SK-N-MC (cell line): ENCODE results near the gene GPS2.
A peak's percentile ranks its signal among the peaks of the same experiment; 100 is the strongest.

Experiments
- DNase-seq: peaks from one replicate; pipeline ENCODE4 v3.0.0-alpha.2; 2011; ENCODE audit warnings: low read depth, low spot score
- H3K27ac ChIP-seq: fragments of 200-600 bp; sonication (generic); 2 replicates; pipeline ENCODE4 v1.5.1; 2016; ENCODE audit warnings: mixed run types
- H3K36me3 ChIP-seq: fragments of 200-600 bp; sonication (generic); 2 replicates; pipeline ENCODE4 v1.6.1; 2017; ENCODE audit warnings: antibody characterized with exemption, low read length, mixed read lengths; ENCODE audit not compliant: insufficient read depth
- H3K4me3 ChIP-seq: fragments of 200-600 bp; sonication (generic); 2 replicates; pipeline ENCODE4 v1.5.1; 2016
- H3K9ac ChIP-seq: fragments of 200-600 bp; sonication (generic); 2 replicates; pipeline ENCODE4 v1.8.0; 2017; ENCODE audit warnings: mixed run types, mixed read lengths; ENCODE audit not compliant: insufficient read length
- H3K9me3 ChIP-seq: fragments of 200-600 bp; sonication (generic); 2 replicates; pipeline ENCODE4 v1.6.1; 2017; ENCODE audit warnings: low read depth, mild to moderate bottlenecking, antibody characterized with exemption, low read length, moderate library complexity, mixed read lengths
- EZH2 ChIP-seq: fragments of 200-600 bp; sonication (generic); IDR thresholded peaks from one replicate; pipeline ENCODE4 v1.6.1; 2017; ENCODE audit warnings: antibody characterized with exemption
- FOXP2 ChIP-seq: optimal IDR thresholded peaks from 2 replicates; pipeline ENCODE3; 2011; ENCODE audit warnings: mild to moderate bottlenecking, moderate library complexity; ENCODE audit not compliant: insufficient read depth; ENCODE audit errors: extremely low read length, control extremely low read depth
- POLR2AphosphoS5 ChIP-seq: IDR thresholded peaks from 2 replicates; pipeline ENCODE4 v1.6.1; 2012; ENCODE audit warnings: mild to moderate bottlenecking, low read depth, low read length, borderline replicate concordance

Gene GPS2

GRCh38 chr17:7307686-7308624 is 7.2 kb downstream of the GPS2 start:
- TF ChIP-seq EZH2: no peak
- no peak for TF ChIP-seq FOXP2
- TF ChIP-seq POLR2AphosphoS5: no peak
- Histone ChIP-seq H3K9me3 (no peaks in the 10 kb centered on the region), H3K9ac (peak overlapping the region; percentile 97), H3K27ac (peak overlapping the region; percentile 96), H3K4me3 (peak overlapping the region; percentile 88), H3K36me3 (peaks cover 40% of the 10 kb centered on the region)
- no peak for DNase-seq

DNA sequence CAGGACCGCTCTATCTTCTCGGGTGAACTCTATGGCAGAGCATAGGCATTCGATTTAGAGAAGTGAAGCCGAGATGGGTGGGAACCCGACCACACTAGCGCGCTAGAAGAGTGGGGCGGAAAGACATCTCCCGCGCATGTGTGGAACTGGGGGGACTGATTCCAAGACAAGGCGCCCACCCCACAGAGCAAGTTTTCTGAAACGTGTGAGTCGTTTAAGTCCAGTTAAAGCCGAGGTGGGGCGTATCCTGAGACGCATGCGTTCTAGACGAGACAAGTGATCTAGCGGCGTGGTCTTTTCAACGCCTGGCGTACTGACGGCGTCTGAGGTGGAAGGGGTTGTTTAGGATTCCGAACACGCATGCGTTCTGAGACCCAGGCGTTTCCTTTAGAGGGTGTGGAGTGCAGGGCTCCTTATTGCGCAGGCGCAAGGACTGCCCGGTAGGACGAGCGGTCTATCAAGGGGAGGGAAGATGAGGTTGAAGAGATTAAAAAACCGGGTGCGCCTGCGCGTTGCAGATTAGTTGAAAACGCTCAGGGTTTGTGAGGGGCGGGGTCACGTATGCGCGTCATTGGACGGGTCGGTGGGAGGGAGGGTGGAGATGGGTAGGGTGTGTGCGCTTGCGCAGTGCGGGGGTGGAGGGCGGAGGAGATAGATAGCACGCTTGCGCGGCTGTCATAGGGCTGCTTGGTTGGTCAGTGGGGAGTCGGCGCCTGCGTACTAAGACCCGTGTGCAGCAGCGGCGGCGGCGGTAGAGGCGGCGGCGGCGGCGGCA is 8.1 kb downstream of the GPS2 start, which contains the start of gene EIF5A:
Gene EIF5A, plus strand, starts transcription at position 718 of the 775 bp plus-strand sequence. CDS start 2,008 bp downstream, outside the sequence.
- Histone ChIP-seq H3K4me3 (peak within 1 kb of the TSS; percentile 88), H3K9ac (peak within 1 kb of the TSS; percentile 97), H3K27ac (peak within 1 kb of the TSS; percentile 96), H3K9me3 (no peaks in the 10 kb centered on the region), H3K36me3 (peaks cover 32% of the 10 kb centered on the region)
- peak; percentile 96 for DNase-seq
- TF ChIP-seq FOXP2: peak; percentile 50
- TF ChIP-seq POLR2AphosphoS5: peak; percentile 82
- no peak for TF ChIP-seq EZH2

- H3K9ac ChIP-seq: no peak overlapping the region
- DNase-seq: no peak
- H3K4me3 ChIP-seq: no peak overlapping the region
- no peaks in the 10 kb centered on the region for H3K9me3 ChIP-seq
- H3K36me3 ChIP-seq: peaks cover 4% of the 10 kb centered on the region
- TF ChIP-seq EZH2: no peak
- no peak for TF ChIP-seq POLR2AphosphoS5
- TF ChIP-seq FOXP2: no peak
- no peak overlapping the region for H3K27ac ChIP-seq
Measured at GRCh38 chr17:7304179-7304578, 11.0 kb downstream of the GPS2 start.

DNA sequence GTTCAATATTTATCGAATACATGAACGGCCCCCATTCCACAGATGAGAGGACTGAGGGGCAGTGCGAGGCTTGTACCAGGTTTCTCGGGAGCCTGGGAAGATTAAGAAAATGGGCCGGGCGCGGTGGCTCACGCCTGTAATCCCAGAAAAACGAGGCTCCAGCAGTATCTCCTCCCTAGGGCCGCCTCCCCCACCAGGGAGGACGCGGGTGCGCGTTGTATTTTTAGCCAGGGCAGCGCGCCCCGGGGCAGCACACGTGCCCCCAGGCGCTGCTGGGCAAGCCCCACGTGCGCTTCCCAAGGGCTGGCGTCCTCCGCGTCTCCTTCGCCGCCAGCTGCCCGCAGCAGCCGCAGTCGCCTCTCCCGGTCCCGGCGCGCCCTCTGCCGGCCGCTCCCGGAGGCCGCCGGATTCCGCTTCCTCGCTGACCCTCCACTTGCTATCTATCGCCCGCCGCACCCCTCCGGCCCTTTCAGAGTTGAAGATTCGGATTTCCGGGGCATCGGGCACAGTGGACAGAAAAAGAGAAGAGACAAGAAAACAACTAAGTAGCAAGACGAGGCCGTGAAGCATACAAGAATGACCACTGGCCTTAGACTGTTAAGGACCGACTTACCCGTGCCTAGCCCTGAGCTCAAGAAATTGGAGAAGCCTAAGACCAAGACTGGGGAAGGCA is 18.8 kb downstream of the GPS2 start:
- Histone ChIP-seq H3K9ac (peak overlapping the region; percentile 14), H3K9me3 (no peaks in the 10 kb centered on the region), H3K27ac (no peak overlapping the region), H3K4me3 (peak overlapping the region; percentile 54), H3K36me3 (no peaks in the 10 kb centered on the region)
- TF ChIP-seq FOXP2 (peak; percentile 18), POLR2AphosphoS5 (no peak), EZH2 (no peak)
- DNase-seq: no peak

- TF ChIP-seq POLR2AphosphoS5: no peak
- TF ChIP-seq EZH2: no peak
- TF ChIP-seq FOXP2: no peak
- no peak overlapping the region for H3K27ac ChIP-seq
- no peak overlapping the region for H3K9ac ChIP-seq
- no peak for DNase-seq
- no peaks in the 10 kb centered on the region for H3K9me3 ChIP-seq
- H3K4me3 ChIP-seq: peak overlapping the region; percentile 81
- H3K36me3 ChIP-seq: no peaks in the 10 kb centered on the region
Measured at GRCh38 chr17:7295230-7296180, 19.7 kb downstream of the GPS2 start.

DNA sequence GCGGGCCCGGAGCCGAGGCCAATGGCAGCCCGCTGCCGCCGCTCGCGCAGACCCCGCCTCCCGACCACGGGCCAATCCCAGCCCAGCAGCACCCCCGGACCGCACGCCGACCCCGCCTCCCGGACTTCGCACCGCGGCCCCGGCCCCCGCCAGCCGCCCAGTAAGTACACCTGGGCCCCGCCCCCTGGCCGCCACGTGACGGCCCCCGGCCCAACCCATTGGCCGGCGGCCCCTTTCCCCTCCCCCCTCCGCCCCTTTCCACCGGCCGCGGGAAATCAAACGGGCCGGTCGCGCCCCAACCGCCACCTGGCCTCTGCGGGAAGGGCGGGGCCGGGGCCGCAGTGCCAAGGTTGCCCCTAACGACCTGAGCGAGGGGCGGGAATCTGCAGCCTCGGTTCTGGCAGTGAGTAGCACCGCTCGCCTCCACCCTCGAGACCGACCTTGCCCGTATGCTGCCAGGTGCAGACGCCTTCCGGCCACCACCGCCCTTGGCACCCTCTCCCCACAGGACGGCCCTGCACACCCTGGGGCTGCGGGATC is 20.5 kb downstream of the GPS2 start, which contains the start of gene YBX2:
Gene YBX2, minus strand, starts transcription at position 26 of the 540 bp plus-strand sequence. CDS start 139 bp downstream, outside the sequence.
- no peak within 1 kb of the TSS for H3K27ac ChIP-seq
- TF ChIP-seq POLR2AphosphoS5 (no peak), EZH2 (no peak), FOXP2 (no peak)
- H3K4me3 ChIP-seq: peak within 1 kb of the TSS; percentile 81
- H3K9me3 ChIP-seq: no peaks in the 10 kb centered on the region
- no peak for DNase-seq
- no peak within 1 kb of the TSS for H3K9ac ChIP-seq
- H3K36me3 ChIP-seq: no peaks in the 10 kb centered on the region

GRCh38 chr17:7293816-7294613 is 21.1 kb downstream of the GPS2 start:
- Histone ChIP-seq H3K4me3 (peak overlapping the region; percentile 81), H3K27ac (no peak overlapping the region), H3K9me3 (no peaks in the 10 kb centered on the region), H3K9ac (no peak overlapping the region), H3K36me3 (no peaks in the 10 kb centered on the region)
- no peak for DNase-seq
- TF ChIP-seq EZH2 (no peak), POLR2AphosphoS5 (no peak), FOXP2 (no peak)
